NCI-H446 (cell line): ENCODE results near the gene OGFOD2.
A peak's percentile ranks its signal among the peaks of the same experiment; 100 is the strongest.

Source experiments
- DNase-seq, 2 experiments: peaks; one replicate each; lab custom pipeline; 2025; lab: John Stamatoyannopoulos, UW

The OGFOD2 gene

GRCh38 chr12:122951979-122952892 lies 22.8 kb upstream of the OGFOD2 start:
- peak; percentile 34 to 65 for DNase-seq

DNA sequence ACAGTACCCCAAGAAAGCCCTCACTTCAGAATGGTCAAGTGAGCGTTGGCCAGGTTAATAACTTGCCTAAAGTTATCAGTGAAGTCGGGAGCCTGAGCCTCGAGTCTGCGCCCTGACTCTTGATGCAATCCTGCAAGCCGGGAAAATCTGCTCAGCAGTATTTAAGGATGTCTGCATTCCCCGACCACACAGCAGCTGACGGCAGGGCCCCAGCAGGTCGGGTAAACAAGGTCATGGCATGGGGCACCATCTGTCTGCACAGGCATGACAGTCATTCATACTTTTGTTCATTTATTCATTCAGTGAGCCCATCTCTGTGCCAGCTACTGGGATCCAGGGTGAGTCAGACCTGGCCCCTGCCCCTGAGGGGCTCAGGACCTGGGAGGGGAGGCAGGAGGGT lies 19.9 kb upstream of the OGFOD2 start:
- DNase-seq, result no peak

- DNase-seq, result no peak
These were observed 19.0 kb upstream of the OGFOD2 start for GRCh38 chr12:122956035-122956434.

DNA sequence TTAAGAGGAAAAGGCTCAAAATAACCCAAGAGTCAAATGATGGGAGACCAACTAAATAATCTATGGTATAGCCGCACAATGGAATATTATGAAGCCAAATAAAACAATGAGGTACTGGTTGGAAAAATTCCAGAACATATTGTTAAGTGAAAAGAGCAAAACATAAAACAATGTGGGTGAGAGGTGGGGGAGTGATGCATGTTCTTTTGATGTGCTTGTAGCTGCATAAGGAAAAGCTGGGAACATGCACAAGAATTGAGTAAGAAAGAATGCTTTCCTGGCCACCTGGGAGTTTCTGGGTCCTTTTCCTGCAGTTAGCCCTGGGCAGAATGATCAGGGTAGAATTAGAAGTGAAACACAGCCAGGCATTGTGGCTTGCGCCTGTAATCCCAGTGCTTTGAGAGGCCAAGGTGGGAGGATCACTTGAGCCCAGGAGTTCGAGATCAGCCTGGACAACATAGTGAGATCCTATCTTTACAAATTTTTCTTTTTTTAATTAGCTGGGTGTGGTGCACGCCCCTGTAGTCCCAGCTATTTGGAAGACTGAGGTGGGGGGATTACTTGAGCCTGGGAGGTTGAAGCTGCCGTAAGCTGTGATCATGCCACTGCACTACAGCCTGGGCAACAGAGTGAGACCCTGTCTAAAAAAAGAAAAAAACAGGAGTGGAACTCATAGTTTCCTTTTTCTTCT lies 16.7 kb upstream of the OGFOD2 start:
- DNase-seq, result no peak

GRCh38 chr12:122959566-122960192 lies 15.4 kb upstream of the OGFOD2 start:
- no peak for DNase-seq

GRCh38 chr12:122960193-122960569 lies 14.9 kb upstream of the OGFOD2 start:
- no peak for DNase-seq

DNA sequence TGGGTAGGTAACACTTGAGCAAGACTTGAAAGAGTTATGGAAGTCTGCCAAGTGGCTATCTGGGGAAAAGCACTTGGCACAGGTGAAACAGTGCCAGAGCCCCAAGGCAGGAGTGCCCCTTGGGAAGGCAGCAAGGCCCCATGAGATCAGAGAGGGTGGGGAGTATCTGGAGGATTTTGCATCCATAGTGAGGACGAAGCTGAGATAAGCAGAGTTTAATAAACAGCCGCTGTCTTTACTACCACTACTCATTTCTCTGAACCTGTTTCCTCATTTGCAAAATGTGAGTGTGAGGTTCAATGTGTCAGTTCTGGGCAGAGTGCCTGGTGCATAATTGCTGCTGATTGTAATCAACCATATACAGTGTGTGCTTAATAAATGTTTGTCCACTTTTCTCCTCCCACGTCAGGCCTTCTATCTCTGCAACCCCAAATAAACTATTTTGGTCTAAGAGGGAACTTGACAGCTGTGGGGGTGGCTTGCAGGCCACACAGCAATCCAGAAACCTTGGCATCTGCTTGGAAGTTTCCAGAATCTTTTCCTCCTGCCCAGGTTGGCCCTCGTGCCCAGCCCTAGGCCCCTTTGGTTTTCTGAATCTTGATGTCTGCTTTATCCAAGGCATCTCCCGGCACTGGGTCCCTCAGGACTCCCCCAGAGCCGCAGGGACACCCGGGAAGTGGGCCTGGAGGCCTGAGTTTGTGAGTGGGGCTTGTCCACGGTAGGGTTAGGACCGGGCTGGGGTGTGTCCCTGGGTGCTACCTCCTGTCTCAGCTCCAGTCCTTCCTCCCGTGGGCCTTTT lies 13.3 kb upstream of the OGFOD2 start:
- peak in 1 of 2 experiments; percentile 34 for DNase-seq

- DNase-seq, result peak; percentile 30 to 81
These were observed 11.1 kb upstream of the OGFOD2 start for GRCh38 chr12:122963941-122964265.

DNA sequence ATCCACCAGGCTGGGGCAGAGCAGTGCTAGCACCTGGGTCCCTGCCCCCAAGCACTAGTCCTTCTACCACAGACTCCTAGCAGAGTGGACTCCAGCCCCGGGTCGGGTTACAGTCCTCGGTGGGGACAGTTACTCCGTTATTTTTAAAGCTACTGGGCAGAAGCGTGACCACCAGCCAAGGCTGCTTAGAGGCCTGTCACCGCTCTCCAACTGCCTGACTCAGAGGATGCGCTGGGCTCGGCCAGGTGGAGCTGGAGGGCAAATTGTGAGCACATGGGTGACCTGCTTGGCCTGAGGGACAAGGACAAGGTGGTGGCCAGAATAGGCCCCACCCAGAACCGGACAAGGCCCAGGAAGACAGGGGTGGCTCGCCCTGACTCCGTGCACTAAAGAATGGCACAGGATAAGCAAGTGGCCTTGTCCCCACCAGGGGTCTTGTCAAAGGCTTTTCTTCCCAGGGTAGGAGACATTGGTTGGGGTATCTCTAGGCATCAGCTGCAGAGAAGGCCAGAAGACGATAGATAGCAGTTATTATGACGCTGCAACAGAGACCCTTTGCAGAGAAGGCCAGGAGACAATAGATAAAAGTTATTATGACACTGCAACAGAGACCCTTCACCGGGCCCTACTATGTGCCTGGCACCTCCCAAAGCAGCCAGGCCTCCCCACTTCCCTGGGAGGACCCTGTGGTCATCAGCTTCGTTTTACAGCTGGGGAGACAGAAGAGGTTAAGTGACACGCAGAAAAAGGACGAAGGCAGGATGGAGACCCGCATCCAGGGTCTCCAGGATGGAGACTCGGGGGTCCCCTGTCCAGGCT lies 10.4 kb upstream of the OGFOD2 start:
- no peak for DNase-seq

DNA sequence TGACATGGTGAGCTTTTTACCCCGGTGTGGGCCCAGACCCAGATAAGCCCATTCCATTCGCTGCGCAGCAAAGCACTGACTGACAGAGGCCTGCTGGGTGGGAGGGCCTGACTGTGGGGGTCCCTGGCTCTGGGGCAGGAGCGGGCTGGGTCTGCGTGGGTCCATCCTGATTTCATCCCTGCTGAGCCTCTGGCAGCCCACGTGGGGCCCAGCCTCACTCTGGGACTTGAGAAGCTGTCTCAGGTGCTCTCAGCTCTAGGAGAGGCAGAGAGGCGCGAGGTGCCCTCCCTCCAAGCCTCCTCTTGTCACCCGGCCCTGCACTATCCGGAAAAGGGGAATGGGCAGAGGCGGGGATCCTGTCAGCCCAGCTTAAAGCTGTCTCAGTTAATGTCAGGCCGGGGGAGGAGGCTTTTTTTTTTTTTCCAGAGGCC lies 9.7 kb upstream of the OGFOD2 start:
- no peak for DNase-seq

DNA sequence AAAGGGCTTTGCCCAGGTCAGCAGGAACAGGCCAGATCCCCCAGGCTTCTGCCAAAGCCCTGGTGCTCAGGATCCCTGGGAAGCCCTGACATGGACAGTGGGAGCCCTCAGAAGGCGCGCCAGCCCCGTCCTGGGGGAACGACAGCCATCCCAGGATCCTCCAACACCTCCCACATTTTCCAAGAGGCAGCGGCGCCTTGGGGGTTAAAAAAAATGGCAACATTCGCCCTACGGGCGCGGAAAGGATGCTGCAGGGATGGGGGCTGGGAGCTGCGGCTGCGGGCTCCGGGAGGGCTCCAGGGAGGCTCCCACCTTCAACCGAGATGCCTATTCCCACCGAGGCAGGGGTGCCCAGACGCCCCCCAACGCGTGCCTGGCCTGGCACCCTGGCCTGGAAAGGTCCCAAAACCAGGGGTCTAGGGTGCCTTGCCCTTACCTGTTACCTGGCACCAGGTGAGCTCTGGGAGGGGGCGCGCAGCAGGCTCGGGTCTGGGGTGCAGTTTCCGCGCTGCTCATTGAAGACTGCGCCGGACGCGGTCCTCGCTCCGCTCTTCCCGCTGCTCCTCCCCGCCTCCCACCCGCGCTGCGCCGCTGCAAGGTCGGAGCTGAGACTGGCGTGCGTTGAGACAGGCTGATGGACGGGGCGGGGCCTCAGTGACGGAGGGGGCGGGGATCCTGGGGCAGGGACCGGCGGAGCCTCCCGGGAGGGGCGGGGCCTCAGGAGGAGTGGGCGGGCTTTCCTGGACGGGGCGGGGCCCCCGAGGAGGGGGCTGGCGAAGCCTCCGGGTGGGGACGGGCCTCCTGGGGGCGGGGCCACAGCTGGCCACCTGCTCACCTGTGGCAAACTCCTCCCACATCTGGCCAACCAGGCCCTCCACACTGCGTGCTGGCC lies 8.9 kb upstream of the OGFOD2 start, which contains the start of gene ABCB9:
TSS of gene ABCB9 (minus strand) at position 613 of the 892 bp plus-strand sequence. CDS start 6,228 bp downstream, outside the sequence.
- peak; percentile 84 to 95 for DNase-seq

DNA sequence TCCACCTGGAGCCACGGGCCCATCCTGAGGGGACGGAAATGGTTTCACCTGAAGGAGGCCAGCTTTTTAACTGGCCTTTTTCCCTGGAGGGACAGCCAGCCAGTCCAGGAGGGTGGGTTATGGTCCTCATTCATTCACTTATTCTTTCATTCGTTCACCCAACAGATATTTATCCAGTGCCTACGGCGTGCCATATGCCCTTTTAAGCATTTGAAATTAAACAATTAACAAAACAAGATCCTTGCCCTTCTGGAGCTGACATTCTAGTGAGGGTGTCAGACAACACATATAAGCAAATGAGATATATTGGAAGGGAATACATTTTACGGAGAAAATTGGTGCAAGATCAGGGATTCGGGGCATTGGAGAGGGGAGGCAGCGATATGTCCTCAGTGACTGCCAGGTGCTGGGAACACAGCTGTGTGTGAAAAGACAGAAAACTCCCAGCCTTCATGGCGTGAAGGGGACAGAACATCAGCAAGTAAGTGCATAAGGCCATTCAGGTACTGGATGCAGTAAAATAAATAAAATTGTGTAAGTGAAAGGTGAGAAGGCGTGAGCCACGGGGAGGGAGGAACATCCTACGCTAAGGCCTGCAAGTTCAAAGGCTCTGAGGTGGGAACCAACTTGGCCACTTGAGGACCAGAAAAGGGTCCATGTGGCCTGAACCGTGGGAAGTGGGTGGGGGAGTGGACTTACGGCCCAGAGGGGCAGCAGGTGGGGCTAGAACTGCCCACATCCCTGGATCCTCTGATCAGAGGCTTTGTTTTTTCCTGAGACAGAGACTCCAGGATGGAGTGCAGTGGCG lies 8.1 kb upstream of the OGFOD2 start:
- no peak for DNase-seq

DNA sequence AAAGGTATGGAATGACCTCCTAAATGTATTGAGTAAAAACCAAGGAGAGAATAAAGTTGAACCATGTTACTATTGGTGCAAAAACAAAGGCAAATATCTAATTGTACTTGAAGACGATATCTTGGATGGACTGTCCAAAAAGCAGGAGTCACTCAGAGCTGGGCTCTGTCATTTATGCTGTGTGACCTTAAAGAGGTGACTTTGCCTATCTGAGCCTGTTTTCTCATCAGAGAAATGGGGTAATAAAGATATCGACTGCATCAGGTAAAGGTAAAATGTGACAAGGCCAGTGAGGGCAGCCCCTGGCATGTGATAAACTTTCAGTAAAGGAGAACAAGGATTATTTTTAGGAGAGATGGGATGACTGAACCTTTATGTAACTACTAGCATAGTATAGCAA lies 6.9 kb upstream of the OGFOD2 start:
- DNase-seq, result no peak

DNA sequence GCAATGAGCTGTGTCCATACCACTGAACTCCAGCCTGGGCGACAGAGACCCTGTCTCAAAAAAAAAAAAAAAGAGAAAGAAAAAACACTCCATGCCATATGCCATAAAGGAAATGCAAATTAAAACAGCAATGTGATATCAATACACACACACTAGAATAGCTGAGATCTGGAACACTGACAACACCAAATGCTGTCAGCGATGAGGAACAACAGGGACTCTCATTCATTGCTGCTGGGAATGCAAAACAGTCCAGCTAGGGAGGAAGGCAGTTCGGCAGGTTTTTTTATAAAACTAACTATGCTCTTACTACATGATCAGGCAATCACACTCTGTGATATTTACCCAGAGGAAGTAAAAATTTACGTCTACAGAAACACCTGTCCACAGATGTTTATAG lies 5.4 kb upstream of the OGFOD2 start:
- DNase-seq, result no peak

DNA sequence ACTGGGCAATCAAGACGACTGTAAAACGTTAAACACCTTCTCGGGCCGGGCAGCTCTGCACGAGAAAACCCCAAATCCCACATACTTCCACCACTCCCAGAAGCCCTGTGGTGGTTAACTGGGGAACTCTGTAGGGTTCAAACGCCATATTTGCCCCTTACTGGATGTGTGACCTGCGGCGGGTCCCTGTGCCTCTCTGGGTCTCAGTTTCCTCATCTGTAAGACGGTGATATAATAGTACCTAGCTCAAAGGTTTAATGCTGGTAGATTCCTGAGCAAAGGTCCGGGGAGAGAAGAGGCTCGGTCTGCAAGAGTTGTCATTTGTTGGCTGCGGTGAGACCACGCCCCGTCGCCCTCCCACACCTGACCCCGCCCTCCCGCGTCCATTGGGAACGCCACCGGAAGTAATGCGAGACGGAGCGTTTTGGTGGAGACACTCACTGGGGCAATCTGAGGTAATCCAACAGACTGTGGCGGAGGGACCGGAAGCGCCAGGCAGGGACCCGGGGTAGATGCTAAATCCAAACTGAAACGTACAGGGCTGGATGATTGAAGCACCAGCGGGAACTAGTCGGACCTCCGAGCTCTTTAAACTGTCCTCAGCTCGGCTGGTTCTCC lies 661 bp upstream of the OGFOD2 start:
- peak; percentile 95 to 98 for DNase-seq

GRCh38 chr12:122975790-122976647 lies 975 bp downstream of the OGFOD2 start:
- DNase-seq, result no peak

DNA sequence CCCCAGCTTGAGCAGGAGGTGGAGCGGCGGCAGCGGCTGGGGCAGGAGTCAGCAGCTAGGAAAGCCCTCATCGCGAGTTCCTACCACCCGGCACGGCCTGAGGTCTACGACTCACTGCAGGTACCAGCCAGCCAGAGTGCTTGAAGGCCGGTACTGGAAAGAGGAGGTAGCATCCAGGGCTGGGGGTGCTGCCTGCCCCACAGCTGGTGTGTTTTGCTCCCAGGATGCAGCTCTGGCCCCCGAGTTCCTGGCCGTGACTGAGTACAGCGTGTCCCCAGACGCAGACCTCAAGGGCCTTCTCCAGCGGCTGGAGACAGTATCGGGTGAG lies 1.6 kb downstream of the OGFOD2 start:
- no peak for DNase-seq

GRCh38 chr12:122977153-122977552 lies 2.1 kb downstream of the OGFOD2 start:
- DNase-seq, result no peak
